IPS DF 19.7 (cell line): ENCODE results near the gene MS4A6A.
"Not testable (repeated sequence)": the region's sequence is repeated elsewhere in the genome, so short reads cannot be mapped to it uniquely, and the experiment has no call there.

ENCODE experiments used
- DNase-seq: peaks from one replicate; pipeline ENCODE4 v3.0.0-alpha.2; 2013; ENCODE audit warnings: low read depth, low spot score

Gene MS4A6A

DNA sequence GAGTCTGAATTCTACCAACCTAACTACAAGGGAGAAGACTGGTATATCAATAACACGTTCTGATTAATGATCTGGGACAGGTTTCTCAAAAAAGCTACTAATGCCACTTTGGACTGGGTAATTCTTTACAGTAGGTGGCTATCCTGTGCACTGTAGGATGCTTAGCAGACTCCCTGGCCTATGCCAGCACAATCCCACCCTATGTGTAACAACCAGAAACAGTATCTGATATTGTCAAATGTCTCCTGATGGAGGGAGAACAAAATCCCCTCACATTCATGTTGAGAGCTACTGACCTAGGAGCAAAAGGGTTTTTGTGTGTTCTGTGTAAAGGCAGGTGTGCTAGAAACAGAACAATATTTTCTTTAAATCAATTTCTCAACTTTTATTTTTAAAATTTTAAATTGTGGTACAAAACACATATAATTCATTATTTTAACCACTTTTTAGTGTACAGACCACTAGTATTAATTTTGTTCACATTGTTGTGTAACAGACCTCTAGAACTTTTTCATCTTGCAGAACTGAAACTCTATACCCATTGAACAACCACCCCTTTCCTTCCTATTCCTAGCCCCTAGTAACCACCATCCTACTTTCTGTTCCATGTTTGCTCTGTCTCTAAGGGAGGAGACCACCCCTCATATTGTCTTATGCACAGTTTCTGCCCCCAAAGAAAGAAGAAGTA, 2.1 kb upstream of the MS4A6A start:
- DNase-seq = no peak

DNA sequence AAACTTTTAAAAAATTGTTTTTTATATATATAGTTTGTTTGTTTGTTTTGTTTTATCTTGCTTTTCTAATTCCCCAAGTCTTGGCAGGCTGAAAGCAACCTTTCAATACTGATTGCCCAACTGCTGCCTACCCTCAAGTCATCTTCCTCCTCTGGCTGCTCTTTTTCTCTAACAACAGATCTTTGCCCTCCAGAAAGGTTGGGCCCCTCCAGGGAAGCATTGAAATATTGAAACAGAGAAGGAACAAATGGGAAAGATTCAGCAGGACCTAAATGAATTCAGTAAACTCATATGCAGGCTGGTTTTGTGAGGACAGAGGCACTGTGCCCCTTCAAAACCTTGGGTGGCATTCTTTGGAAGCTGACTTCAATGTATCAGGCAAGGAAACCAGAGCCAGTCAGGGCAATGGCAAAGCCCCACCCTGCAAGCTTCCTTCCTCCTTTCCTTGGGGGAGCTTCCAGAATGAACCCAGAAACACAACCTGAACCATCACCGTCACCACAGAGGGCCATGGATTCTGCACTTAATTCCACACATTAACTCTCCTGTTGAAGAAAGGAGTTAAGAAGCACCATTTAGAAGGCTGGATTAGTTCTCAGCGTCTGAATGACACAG, 815 bp upstream of the MS4A6A start:
- no peak for DNase-seq

DNA sequence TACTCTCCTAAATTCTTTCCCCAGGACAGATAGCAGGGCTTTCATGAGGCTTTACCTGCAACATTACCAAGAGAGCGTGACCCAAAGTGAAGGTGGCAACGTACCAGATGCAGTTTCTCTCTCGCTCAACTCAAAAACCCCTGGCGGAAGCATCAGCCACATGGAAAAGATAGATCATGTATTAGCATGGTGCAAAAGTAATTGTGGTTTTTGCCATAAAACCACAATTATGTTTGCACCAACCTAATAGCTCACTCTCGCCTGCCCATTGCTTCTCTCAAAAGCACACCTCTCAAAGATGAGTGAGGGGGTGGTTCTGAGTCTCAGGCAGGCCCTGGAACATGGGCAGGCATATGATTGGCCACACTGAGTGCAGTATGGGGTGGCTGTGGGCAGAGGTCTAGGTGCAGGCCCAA, 7.0 kb downstream of the MS4A6A start:
- no peak for DNase-seq

DNA sequence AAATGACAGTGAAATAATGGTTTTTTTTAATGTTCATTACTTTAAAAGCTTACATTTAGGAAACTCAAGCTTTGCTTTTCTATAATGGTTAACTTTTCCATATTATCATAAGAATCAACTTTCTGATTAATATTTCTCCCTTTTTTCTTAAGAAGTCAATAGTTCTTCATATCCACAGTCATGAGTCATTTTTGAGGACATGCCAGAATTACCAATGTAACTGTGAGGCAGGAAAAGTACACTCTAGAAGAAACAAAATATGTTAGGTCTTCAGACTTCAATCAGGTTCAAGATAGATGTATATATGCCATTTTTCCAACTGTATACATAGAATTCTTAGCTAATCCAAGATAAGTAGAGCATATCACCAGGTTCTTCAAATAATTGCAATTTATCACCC, 10.9 kb downstream of the MS4A6A start:
- DNase-seq = no peak

DNA sequence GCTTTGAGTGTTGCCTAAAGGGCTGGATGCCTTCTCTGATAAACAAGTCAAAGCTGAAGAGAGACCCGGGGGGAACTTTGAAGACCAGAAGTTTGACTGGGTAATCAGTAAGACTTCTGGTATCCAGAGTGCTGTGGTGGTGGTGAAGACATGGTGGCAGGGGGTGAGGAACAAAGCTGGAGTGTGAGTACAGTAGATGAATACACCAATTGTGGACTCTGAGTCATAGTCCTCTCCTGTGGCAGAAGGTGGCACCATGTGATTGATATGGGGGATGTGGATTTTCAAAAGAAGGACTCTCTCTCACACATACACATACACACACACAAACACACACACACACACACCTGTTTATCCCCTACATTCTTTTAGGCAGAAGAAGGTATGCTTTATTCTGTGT, 12.3 kb downstream of the MS4A6A start:
- DNase-seq = no peak

DNA sequence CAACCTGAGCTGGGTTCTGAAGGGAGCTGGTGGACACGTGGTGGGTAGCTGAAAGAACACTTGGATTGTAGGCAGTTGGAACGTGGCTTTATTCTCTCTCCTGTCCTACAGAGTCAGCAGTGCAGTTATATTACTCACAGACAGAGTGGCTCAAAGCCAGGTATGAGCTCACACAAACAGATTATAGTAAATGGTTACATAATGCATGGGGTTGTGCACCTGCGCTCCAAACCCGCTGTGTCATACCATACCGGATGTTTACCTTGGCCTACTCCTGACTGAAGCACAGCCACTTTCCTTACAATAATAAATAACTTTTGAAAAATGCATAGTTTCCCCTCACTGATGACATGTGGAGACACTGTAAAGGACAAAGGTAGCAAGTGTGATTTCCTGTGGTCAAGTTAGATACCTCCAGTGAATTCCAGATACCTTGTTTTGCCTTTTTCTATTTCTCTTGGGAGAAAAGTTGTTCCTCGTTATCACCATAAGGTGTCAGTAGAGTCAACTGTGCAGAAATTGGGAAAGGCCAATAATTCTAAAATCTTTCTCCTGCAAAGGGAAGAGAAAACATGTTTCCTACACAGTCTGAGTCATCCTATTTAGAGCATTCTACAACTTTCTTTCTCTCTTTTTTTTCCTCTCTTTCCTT, 13.5 kb downstream of the MS4A6A start:
- peak; percentile 35 for DNase-seq

DNA sequence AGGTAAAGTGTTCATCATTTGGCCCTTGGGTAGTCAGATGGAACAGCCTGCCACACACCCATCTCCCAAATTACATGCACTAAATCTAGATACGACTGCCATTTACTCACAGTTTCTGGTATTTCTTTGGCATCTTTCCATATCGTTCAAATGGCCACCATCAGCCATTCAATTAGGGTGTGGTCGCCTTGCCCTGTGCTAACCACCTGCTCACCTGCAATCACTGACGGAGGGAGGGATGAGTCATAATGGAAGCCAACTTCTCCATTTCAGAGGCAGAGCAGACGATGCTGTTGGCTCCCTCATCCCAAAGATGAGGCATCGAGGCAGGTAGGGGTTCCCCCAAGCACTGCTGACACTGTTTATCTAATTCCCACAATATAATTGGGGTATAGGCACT, 14.6 kb downstream of the MS4A6A start:
- DNase-seq = no peak

DNA sequence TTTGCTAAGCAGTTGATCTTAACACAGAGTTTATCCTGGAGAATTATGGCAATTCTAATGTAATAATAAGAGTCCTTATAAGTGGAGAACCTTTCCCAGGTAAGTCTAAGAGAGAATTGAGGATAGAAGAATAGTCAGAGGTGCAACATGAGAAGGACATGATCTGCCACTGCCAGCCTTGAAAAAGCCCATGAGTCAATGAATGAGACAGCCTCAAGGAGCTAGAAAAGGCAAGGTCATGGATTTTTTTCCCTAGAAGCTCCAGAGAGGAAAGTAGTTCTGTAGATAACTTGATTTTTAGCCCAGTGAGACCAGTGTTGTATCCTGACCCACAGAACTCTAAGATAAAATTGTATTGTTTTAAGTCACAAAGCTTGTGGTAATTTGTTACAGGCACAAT, 16.9 kb downstream of the MS4A6A start:
- no peak for DNase-seq

DNA sequence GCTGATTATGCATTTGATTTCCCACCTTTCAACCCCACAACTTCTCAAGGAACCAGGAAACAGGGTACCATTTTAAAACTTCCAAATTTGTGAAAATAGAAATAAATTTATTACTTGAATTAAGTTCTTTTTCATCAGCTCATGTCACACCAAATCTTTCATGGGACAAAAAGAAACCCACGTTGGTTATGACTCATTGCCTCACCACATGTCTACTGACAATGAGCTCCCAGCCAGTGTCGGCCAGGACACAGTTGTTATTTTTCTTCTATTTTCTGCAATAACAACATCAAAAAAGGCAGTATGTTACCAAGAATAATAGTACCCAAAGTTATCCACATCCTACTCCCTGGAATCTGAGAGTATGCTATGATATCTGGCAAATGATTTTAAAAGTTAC, 17.3 kb downstream of the MS4A6A start:
- no peak for DNase-seq

DNA sequence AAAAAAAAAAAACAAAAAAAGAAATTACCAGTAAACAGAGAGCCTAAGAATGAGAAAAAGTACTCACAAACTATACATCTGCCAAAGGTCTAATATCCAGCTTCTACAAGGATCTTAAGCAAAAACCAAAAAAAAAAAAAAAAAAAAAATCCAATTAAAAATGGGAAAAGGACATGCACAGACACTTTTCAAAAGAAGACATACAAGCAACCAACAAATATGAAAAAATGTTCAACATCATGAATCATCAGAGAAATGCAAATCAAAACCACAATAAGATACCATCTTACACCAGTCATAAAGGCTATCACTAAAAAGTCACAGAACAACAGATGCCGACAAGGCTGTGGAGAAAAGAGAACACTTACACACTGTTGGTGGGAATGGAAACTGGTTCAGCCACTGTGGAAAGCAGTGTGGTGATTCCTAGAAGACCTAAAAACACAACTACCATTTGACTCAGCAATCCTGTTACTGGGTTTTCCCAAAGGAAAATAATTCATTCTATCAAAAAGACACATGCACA, 18.3 kb downstream of the MS4A6A start:
- DNase-seq = no peak

DNA sequence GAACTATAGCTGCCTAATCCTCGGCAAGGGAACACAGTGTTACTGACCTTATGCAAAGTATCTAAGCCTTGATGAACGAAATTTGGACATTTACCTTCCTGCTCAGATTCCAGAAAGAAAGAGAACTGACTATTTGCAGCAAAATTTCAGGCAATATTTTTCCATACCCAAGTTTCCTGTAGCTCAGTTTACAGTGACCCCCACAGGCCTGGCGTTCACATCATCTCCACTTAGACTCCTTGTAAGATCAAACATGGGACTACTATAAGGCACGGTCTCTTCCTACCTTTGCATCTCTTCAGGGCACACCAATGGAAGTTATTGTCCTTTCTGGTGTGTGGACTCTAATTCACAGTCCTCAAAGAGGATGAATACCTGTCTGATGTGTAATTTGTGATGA, 21.1 kb downstream of the MS4A6A start:
- DNase-seq = no peak

DNA sequence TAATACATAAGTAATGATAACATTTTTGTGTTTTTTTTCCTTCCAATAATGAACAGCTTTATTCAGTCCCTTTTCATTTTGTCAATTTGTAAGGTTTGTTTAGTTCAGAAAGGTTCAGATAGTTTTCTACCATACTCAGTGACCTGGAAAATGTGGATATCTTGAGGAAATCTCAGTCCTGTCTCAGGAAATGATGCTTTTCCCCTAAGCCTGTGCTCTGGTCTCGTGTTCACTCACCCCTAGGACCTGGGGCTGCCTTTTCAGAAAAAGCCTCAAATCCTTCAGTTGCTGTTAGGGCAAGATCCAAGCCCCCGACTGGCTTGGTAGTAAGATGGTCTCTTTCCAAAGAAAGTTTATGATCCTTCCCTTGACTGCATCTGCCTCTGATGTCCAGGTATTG, 21.8 kb downstream of the MS4A6A start:
- DNase-seq = no peak

DNA sequence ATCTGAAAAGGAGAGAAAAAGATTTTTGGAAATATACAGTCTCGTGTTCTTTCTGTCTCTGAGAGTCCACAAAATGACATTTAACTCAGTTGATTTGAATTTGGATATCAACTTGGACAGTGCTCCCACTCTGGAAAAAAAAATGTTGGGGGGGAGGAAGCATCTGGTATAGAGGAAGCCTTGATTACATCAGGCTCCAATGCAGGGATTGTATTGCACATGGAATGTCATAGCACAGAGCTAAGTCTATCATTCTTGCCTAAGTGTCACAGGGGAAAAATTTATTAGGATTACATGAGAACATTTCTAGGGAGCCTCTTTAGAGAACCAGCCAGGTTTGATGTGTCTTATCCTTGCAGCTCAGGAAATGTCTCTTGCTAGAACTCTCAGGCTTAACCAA, 23.0 kb downstream of the MS4A6A start:
- no peak for DNase-seq

DNA sequence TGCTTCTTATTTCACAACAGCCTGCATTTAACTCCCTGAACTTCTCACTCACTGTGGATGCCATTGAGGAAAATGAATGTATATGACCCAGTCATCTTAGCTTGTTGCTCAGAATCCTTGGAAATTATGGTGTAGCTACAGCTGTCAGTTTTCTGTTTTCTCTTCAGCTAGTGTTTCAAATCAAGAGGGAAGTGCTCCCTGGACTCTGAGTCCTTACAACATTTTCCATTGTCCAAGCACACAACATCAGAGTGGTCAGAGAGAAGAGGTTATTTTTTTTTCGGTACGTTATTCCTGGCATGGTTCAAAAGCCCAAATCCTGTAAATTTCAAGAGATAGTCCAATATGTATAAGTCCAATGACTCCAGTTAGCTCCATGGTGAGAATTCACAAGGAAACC, 23.6 kb downstream of the MS4A6A start:
- no peak for DNase-seq

DNA sequence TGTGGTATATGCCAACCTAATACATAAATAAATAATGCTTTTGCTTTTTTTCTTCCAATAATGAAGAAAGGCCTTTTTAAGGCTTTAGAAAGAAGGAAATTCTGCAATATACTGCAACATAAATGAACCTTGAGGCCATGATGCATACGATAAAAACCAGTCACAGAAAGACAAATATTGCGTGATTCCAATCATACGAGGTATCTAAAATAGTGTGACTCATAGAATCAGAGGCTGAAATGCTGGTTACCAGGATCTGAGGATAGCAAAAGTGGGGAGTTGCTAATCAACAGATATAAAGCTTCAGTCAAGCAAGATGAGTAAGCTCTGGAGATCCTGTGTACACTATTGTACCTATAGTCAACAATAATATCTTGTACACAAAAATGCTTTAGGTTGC, 24.2 kb downstream of the MS4A6A start:
- DNase-seq = no peak

DNA sequence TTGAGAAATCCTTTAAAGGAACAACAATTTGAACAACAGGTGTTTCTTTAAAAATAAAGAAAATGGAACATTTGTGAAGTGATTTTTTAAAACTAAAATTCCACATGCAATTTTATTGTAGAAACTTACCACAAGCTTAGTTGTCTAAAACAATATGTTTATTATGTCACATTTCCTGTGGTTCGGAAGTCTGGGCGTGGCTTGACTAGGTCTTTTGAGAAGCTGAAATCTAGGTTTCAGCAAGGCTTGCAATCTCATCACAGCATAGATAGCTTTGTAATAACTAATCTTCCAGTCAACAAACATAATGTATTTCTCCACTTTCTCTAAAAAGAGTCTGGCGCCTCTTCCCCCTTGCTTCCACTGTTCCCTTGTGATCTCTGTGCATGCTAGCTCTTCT, 27.0 kb downstream of the MS4A6A start:
- no peak for DNase-seq

DNA sequence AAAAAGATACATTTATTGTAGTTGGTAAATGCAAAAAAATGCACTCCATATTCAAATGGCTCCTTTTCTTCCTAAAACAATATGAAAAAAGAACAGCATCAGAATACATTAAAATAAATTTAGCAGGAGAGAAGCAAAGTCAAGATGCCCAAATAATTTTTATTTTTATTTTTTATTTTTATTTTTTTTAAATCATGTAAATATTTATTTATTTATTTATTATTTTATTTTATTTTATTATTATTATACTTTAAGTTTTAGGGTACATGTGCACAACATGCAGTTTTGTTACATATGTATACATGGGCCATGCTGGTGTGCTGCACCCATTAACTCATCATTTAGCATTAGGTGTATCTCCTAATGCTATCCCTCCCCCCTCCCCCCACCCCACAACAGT, 30.2 kb downstream of the MS4A6A start:
- not testable (repeated sequence) for DNase-seq

DNA sequence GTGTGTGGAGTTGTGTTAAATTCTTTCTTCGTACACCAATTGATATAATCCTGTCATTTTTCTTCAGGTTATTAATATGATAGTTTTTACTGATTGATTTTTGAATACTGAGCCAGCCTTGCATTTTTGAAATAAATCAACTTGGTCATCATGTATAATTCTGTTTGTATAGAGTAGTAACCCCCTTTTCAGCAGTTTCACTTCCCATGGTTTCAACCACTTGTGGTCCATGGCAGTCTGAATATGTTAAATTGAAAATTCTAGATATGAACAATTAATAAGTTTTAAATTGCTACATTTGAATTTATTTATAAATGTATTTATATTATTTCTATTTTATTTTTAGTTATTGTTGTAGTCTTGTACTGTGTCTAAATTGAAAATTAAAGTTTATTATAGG, 32.6 kb downstream of the MS4A6A start:
- no peak for DNase-seq

DNA sequence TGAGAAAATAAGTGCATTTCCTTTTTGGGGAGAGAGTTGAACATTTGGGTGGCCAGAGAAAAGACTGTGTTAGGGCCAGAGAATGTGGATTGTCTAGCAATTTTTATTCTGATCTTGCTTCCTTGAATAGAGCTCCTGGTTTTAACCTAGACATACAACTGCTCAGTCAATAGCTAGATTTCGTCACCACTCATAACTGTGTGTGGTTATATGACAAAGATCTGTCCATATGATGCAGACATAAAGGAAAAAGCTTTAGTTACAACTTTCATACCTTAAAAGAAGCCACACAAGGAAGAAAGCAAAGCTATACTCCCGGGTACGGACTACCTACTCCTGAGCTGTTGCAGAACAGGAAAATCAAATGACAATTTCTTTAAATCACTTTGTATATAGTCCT, 37.2 kb downstream of the MS4A6A start:
- DNase-seq = no peak

DNA sequence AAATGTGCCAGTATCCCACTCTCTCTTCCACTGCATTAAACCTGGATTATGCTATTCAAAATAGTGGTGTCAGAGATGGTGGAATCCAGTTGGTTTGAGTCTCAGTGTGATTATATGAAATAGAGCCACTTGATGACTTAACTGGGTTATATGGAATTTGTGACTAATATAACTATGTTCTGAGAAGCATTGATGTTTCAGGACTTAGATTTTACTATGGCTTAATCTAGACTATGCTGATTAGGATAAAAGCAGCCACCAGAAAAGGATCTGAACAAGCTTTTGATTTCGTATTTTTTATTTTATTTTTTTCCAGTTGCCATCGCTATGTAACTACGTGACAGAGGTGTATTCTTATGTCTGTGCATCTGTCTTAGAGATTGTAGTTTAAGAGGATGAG, 39.1 kb downstream of the MS4A6A start:
- no peak for DNase-seq

DNA sequence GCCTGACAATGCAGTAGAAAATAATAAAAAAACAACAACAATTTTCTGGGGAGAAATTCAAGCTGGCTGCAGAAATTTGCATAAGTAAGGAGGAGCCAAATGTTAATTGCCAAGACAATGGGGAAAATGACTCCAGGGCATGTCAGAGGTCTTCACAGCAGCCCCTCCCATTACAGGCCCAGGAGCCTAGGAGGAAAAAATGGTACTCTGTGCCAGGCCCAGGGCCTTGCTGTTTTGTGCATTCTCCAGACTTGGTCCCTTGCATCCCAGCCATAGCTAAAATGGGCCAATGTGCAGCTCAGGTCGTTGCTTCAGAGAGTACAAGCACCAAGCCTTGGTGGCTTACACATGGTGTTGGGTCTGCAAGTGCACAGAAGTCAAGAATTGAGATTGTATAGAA, 49.0 kb downstream of the MS4A6A start:
- no peak for DNase-seq

DNA sequence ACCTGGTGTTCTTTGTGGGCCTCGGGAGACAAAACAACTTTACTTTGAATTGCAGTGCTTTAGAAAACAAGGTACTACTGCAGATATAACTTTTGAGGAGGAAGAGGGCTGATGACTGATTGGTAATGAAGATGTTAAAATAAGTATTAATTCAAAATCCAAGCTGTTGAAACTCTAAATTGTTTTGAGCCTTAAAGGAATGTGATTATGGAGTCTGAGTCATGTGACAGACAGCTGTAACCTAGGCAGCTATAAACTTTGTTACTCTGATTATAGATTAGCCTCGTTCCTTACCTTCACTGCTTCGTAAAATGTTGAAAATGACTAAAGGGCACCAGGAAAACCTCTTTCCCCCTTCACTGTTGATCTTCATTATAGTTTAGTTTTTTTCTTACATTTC, 51.0 kb downstream of the MS4A6A start:
- no peak for DNase-seq

DNA sequence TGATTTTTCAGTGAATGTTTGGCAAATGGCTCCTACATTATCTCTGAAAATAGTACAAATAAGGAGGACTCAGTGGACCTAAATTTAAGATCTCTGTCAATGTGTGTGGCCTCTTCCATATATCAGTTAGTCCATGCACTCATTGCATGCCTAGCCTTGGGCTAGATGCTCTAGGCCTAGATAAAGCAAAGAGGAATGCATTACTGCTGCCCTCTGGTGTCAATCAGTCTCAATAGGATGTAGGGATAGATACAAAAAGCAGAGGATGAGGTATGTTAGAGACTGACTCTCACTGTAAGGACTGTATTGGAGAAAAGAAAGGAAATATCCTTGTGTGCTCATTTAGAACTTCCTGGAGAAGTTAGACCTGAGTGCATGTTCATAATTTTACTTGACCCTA, 52.4 kb downstream of the MS4A6A start:
- peak; percentile 42 for DNase-seq
